H1 (cell line): ENCODE data around the gene DNAJC11. TPM values are rescaled to one million over a fixed set of nuclear protein-coding genes. Genes with fewer than 3 reads are reported as not detected.

Experiments used
- CTCF ChIA-PET: fragments of 300-600 bp; sonication (Branson Sonifier 250); formaldehyde crosslinking; loops from one replicate; lab custom pipeline; 2021; ENCODE audit not compliant: partially characterized antibody; lab: Charles Lee
- POLR2A ChIA-PET: fragments of 300-600 bp; sonication (Branson Sonifier 250); formaldehyde crosslinking; loops from one replicate; lab custom pipeline; 2021; ENCODE audit warnings: inconsistent platforms; ENCODE audit not compliant: partially characterized antibody; lab: Charles Lee
- DNase-seq, 2 experiments: peaks; one replicate each; pipeline versions ENCODE4 v3.0.0 to v3.0.0-alpha.2; 2010 to 2022; ENCODE audit warnings: low spot score in 2 of 2, low read depth in 1 of 2, mixed read lengths in 1 of 2
- FAIRE-seq: peaks from 2 replicates; lab custom pipeline; 2011; peaks lifted over from hg19 to GRCh38; lab: Jason Lieb, UNC
- H2AFZ ChIP-seq: 2 replicates; pipeline ENCODE4 v1.8.1; 2012; ENCODE audit warnings: low read length, inconsistent platforms
- H2AK5ac ChIP-seq: 2 replicates; pipeline ENCODE4 v1.6.1; 2013; ENCODE audit warnings: low read depth, low read length
- H2BK120ac ChIP-seq: replicated peaks from 2 replicates; pipeline ENCODE3; 2013; ENCODE audit warnings: low read depth, low read length, inconsistent platforms
- H2BK12ac ChIP-seq: 2 replicates; pipeline ENCODE4 v1.6.1; 2013; ENCODE audit warnings: low read depth, low read length
- H2BK15ac ChIP-seq: 2 replicates; pipeline ENCODE4 v1.6.1; 2013; ENCODE audit warnings: low read length
- H2BK20ac ChIP-seq: 2 replicates; pipeline ENCODE4 v1.6.1; 2013; ENCODE audit warnings: low read length
- H2BK5ac ChIP-seq: 2 replicates; pipeline ENCODE4 v1.6.1; 2013; ENCODE audit warnings: low read depth, low read length
- H3K14ac ChIP-seq: 2 replicates; pipeline ENCODE4 v1.6.1; 2013; ENCODE audit warnings: inconsistent platforms; ENCODE audit not compliant: insufficient read length
- H3K18ac ChIP-seq: 2 replicates; pipeline ENCODE4 v1.6.1; 2013; ENCODE audit warnings: low read length; ENCODE audit errors: extremely low read depth
- H3K23ac ChIP-seq: 2 replicates; pipeline ENCODE4 v1.6.1; 2013; ENCODE audit warnings: inconsistent platforms; ENCODE audit not compliant: insufficient read length
- H3K23me2 ChIP-seq: 2 replicates; pipeline ENCODE4 v1.6.1; 2013; ENCODE audit warnings: low read depth, low read length
- H3K27ac ChIP-seq: 2 replicates; pipeline ENCODE4 v1.6.1; 2011; ENCODE audit warnings: low read depth, low read length, inconsistent platforms
- H3K27me3 ChIP-seq, 4 experiments: replicated peaks in 1 of 4; 1 replicate in 1 of 4; 2 replicates in 3 of 4; pipeline versions ENCODE4 v1.6.1 to v1.8.1; 2011 to 2013; ENCODE audit warnings: low read length in 3 of 4, mild to moderate bottlenecking in 3 of 4, inconsistent platforms in 2 of 4, mixed read lengths in 2 of 4, moderate library complexity in 1 of 4; ENCODE audit not compliant: control insufficient read depth in 3 of 4, insufficient read depth in 3 of 4; ENCODE audit errors: extremely low read depth in 1 of 4
- H3K36me3 ChIP-seq, 4 experiments: 2 replicates each; pipeline versions ENCODE4 v1.6.1 to v1.8.1; 2011 to 2013; ENCODE audit warnings: mild to moderate bottlenecking in 4 of 4, low read length in 3 of 4, moderate library complexity in 2 of 4, control low read depth in 1 of 4, inconsistent platforms in 1 of 4; ENCODE audit not compliant: insufficient read depth in 4 of 4, control insufficient read depth in 2 of 4
- H3K4ac ChIP-seq: replicated peaks from 2 replicates; pipeline ENCODE3; 2013; ENCODE audit warnings: low read length, low read depth, mixed read lengths, inconsistent platforms; ENCODE audit not compliant: insufficient read length
- H3K4me1 ChIP-seq, 4 experiments: replicated peaks in 1 of 4; 1 replicate in 1 of 4; 2 replicates in 3 of 4; pipeline versions ENCODE4 v1.6.1 to v1.8.1; 2011 to 2013; ENCODE audit warnings: low read length in 3 of 4, inconsistent platforms in 2 of 4, mixed read lengths in 1 of 4; ENCODE audit not compliant: insufficient read depth in 4 of 4, control insufficient read depth in 3 of 4
- H3K4me2 ChIP-seq, 2 experiments: 2 replicates each; pipeline versions ENCODE4 v1.6.1 to v1.8.1; 2011 to 2013; ENCODE audit warnings: low read depth in 2 of 2, low read length in 2 of 2, control low read depth in 1 of 2, inconsistent platforms in 1 of 2, mild to moderate bottlenecking in 1 of 2; ENCODE audit not compliant: insufficient read depth in 1 of 2
- H3K4me3 ChIP-seq, 4 experiments: fragments of 200-600, 300-600 bp in 1 of 4; sonication (generic), shearing (Covaris generic), sonication (Bioruptor Twin) in 1 of 4; 2 replicates each; pipeline versions ENCODE4 v1.5.1 to v1.8.1; 2011 to 2016; ENCODE audit warnings: low read length in 4 of 4, low read depth in 3 of 4, control low read depth in 2 of 4, inconsistent platforms in 2 of 4, mild to moderate bottlenecking in 2 of 4, mixed read lengths in 1 of 4, moderate library complexity in 1 of 4; ENCODE audit not compliant: insufficient read depth in 2 of 4; ENCODE audit errors: extremely low read depth in 1 of 4
- H3K56ac ChIP-seq: replicated peaks from 2 replicates; pipeline ENCODE3; 2013; ENCODE audit warnings: low read depth, mild to moderate bottlenecking, mixed read lengths, low read length, inconsistent platforms; ENCODE audit not compliant: insufficient read length
- H3K79me1 ChIP-seq: 2 replicates; pipeline ENCODE4 v1.6.1; 2013; ENCODE audit warnings: low read depth, low read length, control low read depth
- H3K79me2 ChIP-seq, 2 experiments: 2 replicates each; pipeline versions ENCODE4 v1.6.1 to v1.8.1; 2012 to 2013; ENCODE audit warnings: low read length in 2 of 2, mild to moderate bottlenecking in 2 of 2, inconsistent platforms in 1 of 2; ENCODE audit not compliant: insufficient read depth in 2 of 2, control insufficient read depth in 1 of 2
- H3K9ac ChIP-seq, 4 experiments: replicated peaks in 1 of 4; 1 replicate in 1 of 4; 2 replicates in 3 of 4; pipeline versions ENCODE4 v1.6.1 to v1.8.1; 2011 to 2013; ENCODE audit warnings: low read depth in 3 of 4, low read length in 3 of 4, control low read depth in 2 of 4, mild to moderate bottlenecking in 2 of 4, moderate library complexity in 2 of 4, inconsistent platforms in 1 of 4; ENCODE audit errors: extremely low read depth in 1 of 4
- H3K9me3 ChIP-seq, 2 experiments: 2 replicates each; pipeline versions ENCODE4 v1.6.1 to v1.8.1; 2012 to 2013; ENCODE audit warnings: mild to moderate bottlenecking in 2 of 2, moderate library complexity in 2 of 2, control low read depth in 1 of 2, inconsistent platforms in 1 of 2, low read depth in 1 of 2, low read length in 1 of 2, mixed read lengths in 1 of 2; ENCODE audit not compliant: insufficient read depth in 2 of 2
- H4K20me1 ChIP-seq, 2 experiments: replicated peaks in 1 of 2; 2 replicates each; pipeline versions ENCODE3 to v1.8.1; 2011 to 2013; ENCODE audit warnings: inconsistent platforms in 2 of 2, low read length in 2 of 2, mild to moderate bottlenecking in 1 of 2; ENCODE audit not compliant: insufficient read depth in 2 of 2, control insufficient read depth in 1 of 2
- H4K5ac ChIP-seq: 2 replicates; pipeline ENCODE4 v1.6.1; 2013; ENCODE audit warnings: low read length, low read depth, mixed read lengths, inconsistent platforms; ENCODE audit not compliant: insufficient read length
- H4K8ac ChIP-seq: 2 replicates; pipeline ENCODE4 v1.8.0; 2013; ENCODE audit warnings: mild to moderate bottlenecking, moderate library complexity, low read length, inconsistent platforms; ENCODE audit not compliant: insufficient read depth; ENCODE audit errors: extremely low read depth
- H4K91ac ChIP-seq: replicated peaks from 2 replicates; pipeline ENCODE3; 2013; ENCODE audit warnings: low read length, mixed read lengths, inconsistent platforms; ENCODE audit not compliant: insufficient read length
- GTF2F1 ChIP-seq: IDR thresholded peaks from 2 replicates; pipeline ENCODE4 v1.6.1; 2012; ENCODE audit warnings: low read depth, low read length, improper control_type of control experiment, borderline replicate concordance
- JUND ChIP-seq: IDR thresholded peaks from 2 replicates; pipeline ENCODE4 v1.6.1; 2011; ENCODE audit warnings: mild to moderate bottlenecking, improper control_type of control experiment, low read length
- KDM4A ChIP-seq: IDR thresholded peaks from one replicate; pipeline ENCODE4 v1.7.1; 2012; ENCODE audit warnings: low read depth, mild to moderate bottlenecking, moderate library complexity, low read length, inconsistent platforms; ENCODE audit not compliant: severe bottlenecking
- PHF8 ChIP-seq: fragments of 200-600 bp; sonication (generic); conservative IDR thresholded peaks from 2 replicates; pipeline ENCODE4 v1.7.1; 2012; ENCODE audit warnings: low read depth, mild to moderate bottlenecking, inconsistent platforms, low read length, moderate library complexity
- POLR2AphosphoS5 ChIP-seq: IDR thresholded peaks from 2 replicates; pipeline ENCODE4 v1.6.1; 2011; ENCODE audit warnings: low read depth, low read length
- SAP30 ChIP-seq: fragments of 300-600 bp; sonication (generic); IDR thresholded peaks from 2 replicates; pipeline ENCODE4 v1.7.1; 2012; ENCODE audit warnings: low read length, moderate library complexity, mild to moderate bottlenecking, inconsistent platforms; ENCODE audit not compliant: insufficient read depth, insufficient replicate concordance
- WGBS, 2 experiments: shearing (Covaris generic) in 1 of 2; methylation state at CpG; one replicate each; pipeline versions ENCODE4 v1.1.6 to v1.1.7; 2013 to 2015; ENCODE audit warnings: low lambda C conversion rate in 2 of 2, mixed read lengths in 2 of 2, inconsistent platforms in 1 of 2, low coverage in 1 of 2, missing lambda C conversion rate in 1 of 2; ENCODE audit not compliant: insufficient replicate concordance in 2 of 2, insufficient coverage in 1 of 2, insufficient read length in 1 of 2; ENCODE audit errors: extremely low coverage in 1 of 2, missing lambda C conversion rate in 1 of 2; 5-methylcytosine and 5-hydroxymethylcytosine counted together
- polyA plus RNA-seq, 7 experiments: library from polyadenylated mRNA; depleted of rRNA in 3 of 7; stranded (reverse) in 5 of 7; unstranded in 2 of 7; fragments of >200 nt in 5 of 7; fragments of 200-250 nt in 2 of 7; gene quantifications; 1 replicate in 5 of 7; 2 replicates in 1 of 7; 4 replicates in 1 of 7; pipeline versions ENCODE4 v1.2.1 to v1.2.3, GENCODE V29; 2011 to 2013; ENCODE audit warnings: missing spikeins in 2 of 7, mixed read lengths in 2 of 7
- total RNA-seq: library from RNA; stranded (reverse); fragmentation: NEBNext Ultra II Directional; extraction: Animal tissue kit (Norgen Biotek cat#: 25700); gene quantifications from 2 replicates; pipeline ENCODE4 v1.2.1, GENCODE V29; 2021
- TF ChIP-seq, protein P1 (sequence below): IDR thresholded peaks from 2 replicates; pipeline ENCODE4 v1.6.1; 2011; ENCODE audit warnings: low read depth, mild to moderate bottlenecking, low read length; ENCODE audit not compliant: insufficient read depth

Gene DNAJC11
- total and polyA plus RNA-seq, 2 of the 8 experiments (the other 6 are each of a cell fraction or from before 2014, with no cell fraction given): 43.9 to 90.9 TPM

DNA sequence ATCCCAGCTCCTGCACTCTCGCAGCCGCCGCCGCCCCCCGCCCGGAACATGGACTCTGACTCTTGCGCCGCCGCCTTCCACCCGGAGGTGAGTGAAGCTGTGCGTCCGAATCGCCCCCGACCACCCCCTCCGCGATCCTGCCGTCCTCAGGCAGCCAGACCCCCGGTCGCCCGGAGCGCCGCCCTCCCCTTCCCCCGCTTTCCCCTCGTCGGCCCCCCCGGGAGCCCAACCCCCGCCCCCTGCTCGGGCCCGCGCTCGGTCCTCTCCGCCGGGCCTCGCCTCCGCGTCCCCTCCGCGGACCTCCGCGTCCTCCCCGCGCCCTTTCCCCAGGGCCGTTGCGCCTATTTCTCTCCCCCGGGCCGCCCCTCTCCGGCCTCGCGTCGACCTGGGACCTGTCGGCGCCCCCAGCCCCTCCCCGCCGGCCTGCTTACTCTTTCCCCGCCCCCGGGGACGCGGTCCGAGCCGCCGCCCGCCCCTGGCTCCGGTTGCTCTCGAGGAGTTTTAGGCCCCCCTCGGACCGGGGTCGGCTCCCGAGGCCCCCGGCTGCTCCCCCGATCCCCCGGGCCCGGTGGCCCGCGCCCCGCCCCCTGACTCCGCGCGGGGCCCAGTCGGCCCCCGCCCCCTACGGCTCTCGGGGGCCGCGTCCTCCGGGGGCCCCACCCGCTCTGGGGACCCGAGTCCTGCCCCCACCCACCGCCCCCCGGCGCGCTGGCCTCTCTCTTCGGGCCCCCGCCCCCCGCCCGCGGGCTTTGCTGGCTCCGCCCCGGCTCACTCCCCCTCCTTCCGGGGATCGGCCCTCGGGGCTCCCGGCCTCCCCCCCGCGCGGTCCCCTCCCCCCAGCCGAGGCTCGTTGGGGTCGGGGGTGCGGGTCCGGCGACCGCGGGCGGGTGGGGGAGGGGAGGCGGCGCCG is 87.3 kb downstream of the DNAJC11 start:
- no peak overlapping the region for H2AFZ ChIP-seq

More for the DNA sequence above, 87.3 kb downstream of the DNAJC11 start:
- no peak overlapping the region for H3K14ac ChIP-seq
- peak overlapping the region; percentile 79 for H4K8ac ChIP-seq
- no peak overlapping the region; the same call in 1 of the 2 replicates for H3K18ac ChIP-seq
- H2BK20ac ChIP-seq: no peak overlapping the region
- peak overlapping the region; percentile 78; the same call in 1 of the 2 replicates for H2BK5ac ChIP-seq
- TF ChIP-seq KDM4A (peak; percentile 34), GTF2F1 (no peak), JUND (no peak), PHF8 (peak; percentile 1; the same call in 1 of the 2 replicates), SAP30 (no peak), POLR2AphosphoS5 (no peak)
- TF ChIP-seq, protein P1, sequence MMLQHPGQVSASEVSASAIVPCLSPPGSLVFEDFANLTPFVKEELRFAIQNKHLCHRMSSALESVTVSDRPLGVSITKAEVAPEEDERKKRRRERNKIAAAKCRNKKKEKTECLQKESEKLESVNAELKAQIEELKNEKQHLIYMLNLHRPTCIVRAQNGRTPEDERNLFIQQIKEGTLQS: no peak
- no peak overlapping the region for H3K56ac ChIP-seq
- FAIRE-seq (no peak), DNase-seq (peak in 1 of 2 experiments; percentile 65)
- H2AK5ac ChIP-seq: no peak overlapping the region
- peak overlapping the region; percentile 81; the same call in 1 of the 2 replicates for H3K27ac ChIP-seq
- WGBS, 2 experiments: 1% methylated on average over 15 of the region's 117 CpGs; no CpG with 5 or more reads in 1 of the 2 experiments
- H4K5ac ChIP-seq: peak overlapping the region; percentile 66
- H3K27me3 ChIP-seq: no peaks in the 10 kb centered on the region
- peaks cover 0 to 2% (median 0%) of the 10 kb centered on the region in 4 experiments; a peak in 1 of 7 replicates for H3K4me1 ChIP-seq
- peaks cover 8% of the 10 kb centered on the region; the same call in 1 of the 2 replicates for H3K23me2 ChIP-seq
- no peaks in the 10 kb centered on the region for H3K9me3 ChIP-seq
- H2BK120ac ChIP-seq: no peak overlapping the region
- ChIA-PET POLR2A (interaction anchor here (1.2 to 1.3 kb wide), 2 partner anchors 9 to 11 kb away, joined by 9 to 20 read pairs; partner anchors contain the start of genes KLHL21 and THAP3), CTCF (interaction anchor here (0.8 kb wide), 1 partner anchor 14 kb away, joined by 3 read pairs; no protein-coding TSS in a partner anchor)
- peak overlapping the region in 1 of 2 experiments; percentile 53 for H3K4me2 ChIP-seq
- peaks cover 5% of the 10 kb centered on the region for H3K79me1 ChIP-seq
- H3K4me3 ChIP-seq: peak overlapping the region; percentile 64 to 100 (median 82)
- no peak overlapping the region for H2BK12ac ChIP-seq
- H3K9ac ChIP-seq: peak overlapping the region; percentile 54 to 78 (median 68); a peak in 6 of 7 replicates
- H4K20me1 ChIP-seq: peaks cover 7 to 15% of the 10 kb centered on the region in 2 experiments
- peaks cover 0 to 21% (median 4%) of the 10 kb centered on the region in 4 experiments; a peak in 6 of 8 replicates for H3K36me3 ChIP-seq
- no peak overlapping the region for H2BK15ac ChIP-seq
- H3K79me2 ChIP-seq: peaks cover 12 to 41% of the 10 kb centered on the region in 2 experiments
- H3K23ac ChIP-seq: no peak overlapping the region
- no peak overlapping the region for H3K4ac ChIP-seq
- no peak overlapping the region for H4K91ac ChIP-seq
